Endothelial cell of umbilical vein (primary cell): Measurements from ENCODE around the gene CEP78.

ENCODE experiments used
- CTCF ChIP-seq, 2 donors: IDR thresholded peaks; 1 replicate in 1 of 2; 2 replicates in 1 of 2; pipeline ENCODE4 v1.5.1; 2011; ENCODE audit warnings: low read length in 2 of 2, mild to moderate bottlenecking in 2 of 2, moderate library complexity in 2 of 2, control low read depth in 1 of 2, inconsistent platforms in 1 of 2, low read depth in 1 of 2; ENCODE audit not compliant: insufficient read depth in 1 of 2; ENCODE audit errors: extremely low read depth in 1 of 2
- EZH2 ChIP-seq: IDR thresholded peaks from 2 replicates; pipeline ENCODE4 v1.6.1; 2012; ENCODE audit warnings: borderline replicate concordance, low read depth, mild to moderate bottlenecking, moderate library complexity, low read length, inconsistent platforms; ENCODE audit not compliant: severe bottlenecking
- MAX ChIP-seq: IDR thresholded peaks from 2 replicates; pipeline ENCODE4 v1.6.1; 2011; ENCODE audit not compliant: insufficient read depth, insufficient read length
- POLR2A ChIP-seq: IDR thresholded peaks from 2 replicates; pipeline ENCODE4 v1.6.1; 2012; ENCODE audit warnings: low read depth, mild to moderate bottlenecking, control low read depth, low read length

DNA sequence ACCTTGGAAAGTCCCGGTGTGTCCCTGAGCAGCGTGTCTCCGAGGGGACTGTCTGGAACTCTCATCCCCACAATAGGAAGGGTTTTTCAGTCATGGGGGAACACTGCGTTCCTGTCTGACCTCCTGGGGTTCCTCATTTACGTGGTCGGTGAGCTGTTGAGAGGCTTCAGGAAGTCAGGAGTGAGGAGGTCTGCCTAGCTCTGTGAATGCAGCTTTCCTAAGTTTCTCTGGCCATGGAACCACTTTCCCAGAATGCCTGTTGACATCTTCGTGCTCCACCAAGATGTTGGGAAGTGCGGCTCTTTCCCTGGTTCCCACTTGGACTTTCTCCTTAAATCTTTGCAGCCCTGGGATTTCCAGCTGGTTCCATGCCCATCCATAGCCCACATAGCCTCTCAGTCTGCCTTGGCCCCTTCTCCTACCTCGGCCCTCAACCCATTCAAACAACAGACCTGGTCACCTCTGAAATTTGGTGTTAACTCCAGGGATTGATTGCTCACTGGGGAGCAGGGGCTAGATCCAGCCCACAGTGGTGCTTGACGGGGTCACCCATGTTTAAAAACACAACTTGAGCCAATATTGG is 88.3 kb downstream of the CEP78 start:
- TF ChIP-seq EZH2: no peak
- TF ChIP-seq CTCF (IDR thresholded peaks at IDR 0.05; ENCODE audit: extremely low read depth in 1 of 2, insufficient read depth in 1 of 2, low read depth in 1 of 2, low read length in 2 of 2): no peak
- no peak for TF ChIP-seq MAX
- TF ChIP-seq POLR2A: no peak
